Islet precursor cell (in vitro differentiated cells): ENCODE measurements around the gene FAM174B.

ENCODE experiments used
- DNase-seq: peaks from one replicate; pipeline ENCODE4 v3.0.0-alpha.2; 2018

The FAM174B gene

GRCh38 chr15:92664178-92664900, 8.8 kb upstream of the FAM174B start:
- peak; percentile 57 for DNase-seq

- DNase-seq, result no peak
These were observed 7.8 kb upstream of the FAM174B start for GRCh38 chr15:92663250-92663951.

GRCh38 chr15:92662762-92663161, 7.2 kb upstream of the FAM174B start:
- no peak for DNase-seq

GRCh38 chr15:92661956-92662355, 6.4 kb upstream of the FAM174B start:
- DNase-seq, result no peak

GRCh38 chr15:92661069-92661468, 5.5 kb upstream of the FAM174B start:
- no peak for DNase-seq

GRCh38 chr15:92657486-92657885, 1.9 kb upstream of the FAM174B start:
- DNase-seq, result no peak

GRCh38 chr15:92656089-92656488, 514 bp upstream of the FAM174B start:
- no peak for DNase-seq

GRCh38 chr15:92654662-92655061, 913 bp downstream of the FAM174B start:
- peak; percentile 41 for DNase-seq

GRCh38 chr15:92653836-92654539, 1.6 kb downstream of the FAM174B start:
- DNase-seq, result peak; percentile 86

GRCh38 chr15:92653366-92653765, 2.2 kb downstream of the FAM174B start:
- peak; percentile 35 for DNase-seq

- no peak for DNase-seq
These were observed 3.0 kb downstream of the FAM174B start for GRCh38 chr15:92652576-92652966.

- DNase-seq, result no peak
These were observed 3.5 kb downstream of the FAM174B start for GRCh38 chr15:92651877-92652575.

- DNase-seq, result no peak
These were observed 4.6 kb downstream of the FAM174B start for GRCh38 chr15:92650966-92651365.

- no peak for DNase-seq
These were observed 5.3 kb downstream of the FAM174B start for GRCh38 chr15:92650256-92650655.

- DNase-seq, result no peak
These were observed 7.2 kb downstream of the FAM174B start for GRCh38 chr15:92648190-92648875.

- DNase-seq, result no peak
These were observed 8.0 kb downstream of the FAM174B start for GRCh38 chr15:92647467-92648163.

GRCh38 chr15:92646216-92646615, 9.4 kb downstream of the FAM174B start:
- no peak for DNase-seq

GRCh38 chr15:92645731-92646130, 9.8 kb downstream of the FAM174B start:
- peak; percentile 47 for DNase-seq

GRCh38 chr15:92645051-92645631, 10.4 kb downstream of the FAM174B start:
- DNase-seq, result peak; percentile 52

GRCh38 chr15:92643849-92644815, 11.4 kb downstream of the FAM174B start:
- peak; percentile 70 for DNase-seq
